Measurements from ENCODE around the gene GRIN2C.

The GRIN2C gene

DNA sequence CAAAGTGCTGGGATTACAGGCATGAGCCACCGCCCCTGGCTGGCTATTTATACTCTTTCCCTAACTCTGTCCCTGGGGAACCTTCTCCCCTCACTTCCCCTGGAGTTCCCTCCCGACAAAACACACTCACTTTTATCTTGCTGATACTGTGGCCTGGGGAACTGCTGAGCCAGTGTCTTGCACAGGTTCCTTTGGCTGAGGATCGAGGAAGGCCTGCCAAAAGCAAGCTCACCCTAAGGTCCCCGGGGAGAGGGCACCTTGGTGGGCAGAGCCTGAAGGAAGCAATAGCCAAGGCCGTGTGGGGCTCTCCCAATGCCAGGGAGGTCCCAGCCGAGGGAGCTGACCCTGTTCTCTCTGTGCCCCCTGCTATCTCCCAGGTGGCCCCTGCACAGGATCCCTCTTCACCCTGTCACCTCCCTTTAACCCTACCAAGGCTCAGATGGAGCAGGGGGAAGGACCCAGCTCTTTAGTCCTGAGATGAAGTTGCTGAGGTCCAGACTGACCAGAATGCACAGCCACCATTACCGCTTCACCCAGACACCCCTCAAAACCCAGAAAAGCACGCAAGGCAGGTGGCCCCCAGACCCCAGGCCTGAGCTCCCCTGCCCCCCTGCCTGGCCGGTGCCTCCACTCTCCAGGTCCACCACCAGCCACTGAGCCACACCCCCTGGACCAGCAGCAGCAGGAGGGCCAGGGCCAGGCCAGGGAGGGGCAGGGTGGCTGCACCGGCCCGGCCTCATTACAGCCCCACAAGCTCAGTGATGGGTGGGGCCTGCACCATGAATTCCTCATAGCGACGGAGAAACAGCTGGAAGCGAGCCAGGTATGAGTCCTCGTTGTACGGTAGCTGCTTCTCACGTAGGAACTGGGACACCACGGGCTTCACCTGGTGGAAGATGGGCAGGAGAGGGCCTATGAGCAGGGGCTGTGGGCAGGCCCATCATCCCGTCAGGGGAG lies 18.2 kb upstream of the GRIN2C start (continued):
- TF ChIP-seq, protein P1, sequence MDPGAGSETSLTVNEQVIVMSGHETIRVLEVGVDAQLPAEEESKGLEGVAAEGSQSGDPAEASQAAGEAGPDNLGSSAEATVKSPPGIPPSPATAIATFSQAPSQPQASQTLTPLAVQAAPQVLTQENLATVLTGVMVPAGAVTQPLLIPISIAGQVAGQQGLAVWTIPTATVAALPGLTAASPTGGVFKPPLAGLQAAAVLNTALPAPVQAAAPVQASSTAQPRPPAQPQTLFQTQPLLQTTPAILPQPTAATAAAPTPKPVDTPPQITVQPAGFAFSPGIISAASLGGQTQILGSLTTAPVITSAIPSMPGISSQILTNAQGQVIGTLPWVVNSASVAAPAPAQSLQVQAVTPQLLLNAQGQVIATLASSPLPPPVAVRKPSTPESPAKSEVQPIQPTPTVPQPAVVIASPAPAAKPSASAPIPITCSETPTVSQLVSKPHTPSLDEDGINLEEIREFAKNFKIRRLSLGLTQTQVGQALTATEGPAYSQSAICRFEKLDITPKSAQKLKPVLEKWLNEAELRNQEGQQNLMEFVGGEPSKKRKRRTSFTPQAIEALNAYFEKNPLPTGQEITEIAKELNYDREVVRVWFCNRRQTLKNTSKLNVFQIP (CRISPR knock-in tag; IDR thresholded peaks at IDR 0.05; ENCODE audit: borderline replicate concordance, low read depth) = no peak
- TF ChIP-seq OSR1 (CRISPR knock-in tag; IDR thresholded peaks at IDR 0.05) (no peak), GLIS3 (CRISPR knock-in tag; IDR thresholded peaks at IDR 0.05) (no peak), PPARA (CRISPR knock-in tag; IDR thresholded peaks at IDR 0.05; ENCODE audit: borderline replicate concordance) (no peak), ZNF565 (CRISPR knock-in tag; conservative IDR thresholded peaks at IDR 0.05; ENCODE audit: low read depth) (no peak), SNAI2 (CRISPR knock-in tag; IDR thresholded peaks at IDR 0.05) (no peak)

DNA sequence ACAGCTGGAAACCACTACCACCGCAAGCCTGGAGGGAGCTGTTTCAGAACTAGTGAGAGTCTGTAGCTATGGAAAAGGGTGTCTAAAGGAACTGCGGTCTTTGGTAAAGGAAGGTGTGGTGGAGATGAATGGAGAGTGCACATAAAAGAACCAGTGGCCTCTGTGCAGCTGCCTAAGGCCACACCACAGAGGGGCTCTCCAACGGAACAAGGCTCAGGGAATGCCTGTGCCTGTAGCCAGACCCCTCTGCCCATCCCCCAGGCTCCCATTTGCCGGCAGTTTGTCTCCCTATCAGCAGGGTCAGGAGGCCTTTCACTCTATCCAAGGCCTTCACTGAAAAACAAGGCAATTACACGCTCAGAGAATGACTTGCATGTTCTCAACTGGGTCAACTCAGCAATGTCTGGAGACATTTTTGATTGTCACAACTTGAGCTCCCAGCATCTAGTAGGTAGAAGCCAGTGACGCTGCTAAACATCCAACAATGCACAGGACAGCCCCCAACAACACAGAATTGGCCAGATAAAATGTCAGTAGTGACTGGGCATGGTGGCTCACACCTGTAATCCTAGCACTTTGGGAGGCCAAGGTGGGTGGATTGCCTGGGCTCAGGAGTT lies 16.4 kb upstream of the GRIN2C start:
- TF ChIP-seq ZNF565 (CRISPR knock-in tag; conservative IDR thresholded peaks at IDR 0.05; ENCODE audit: low read depth) = no peak
- no peak for TF ChIP-seq SNAI2 (CRISPR knock-in tag; IDR thresholded peaks at IDR 0.05)
- TF ChIP-seq, protein P2, sequence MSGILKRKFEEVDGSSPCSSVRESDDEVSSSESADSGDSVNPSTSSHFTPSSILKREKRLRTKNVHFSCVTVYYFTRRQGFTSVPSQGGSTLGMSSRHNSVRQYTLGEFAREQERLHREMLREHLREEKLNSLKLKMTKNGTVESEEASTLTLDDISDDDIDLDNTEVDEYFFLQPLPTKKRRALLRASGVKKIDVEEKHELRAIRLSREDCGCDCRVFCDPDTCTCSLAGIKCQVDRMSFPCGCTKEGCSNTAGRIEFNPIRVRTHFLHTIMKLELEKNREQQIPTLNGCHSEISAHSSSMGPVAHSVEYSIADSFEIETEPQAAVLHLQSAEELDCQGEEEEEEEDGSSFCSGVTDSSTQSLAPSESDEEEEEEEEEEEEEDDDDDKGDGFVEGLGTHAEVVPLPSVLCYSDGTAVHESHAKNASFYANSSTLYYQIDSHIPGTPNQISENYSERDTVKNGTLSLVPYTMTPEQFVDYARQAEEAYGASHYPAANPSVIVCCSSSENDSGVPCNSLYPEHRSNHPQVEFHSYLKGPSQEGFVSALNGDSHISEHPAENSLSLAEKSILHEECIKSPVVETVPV (CRISPR knock-in tag; IDR thresholded peaks at IDR 0.05) = no peak
- ATAC-seq = no peak

DNA sequence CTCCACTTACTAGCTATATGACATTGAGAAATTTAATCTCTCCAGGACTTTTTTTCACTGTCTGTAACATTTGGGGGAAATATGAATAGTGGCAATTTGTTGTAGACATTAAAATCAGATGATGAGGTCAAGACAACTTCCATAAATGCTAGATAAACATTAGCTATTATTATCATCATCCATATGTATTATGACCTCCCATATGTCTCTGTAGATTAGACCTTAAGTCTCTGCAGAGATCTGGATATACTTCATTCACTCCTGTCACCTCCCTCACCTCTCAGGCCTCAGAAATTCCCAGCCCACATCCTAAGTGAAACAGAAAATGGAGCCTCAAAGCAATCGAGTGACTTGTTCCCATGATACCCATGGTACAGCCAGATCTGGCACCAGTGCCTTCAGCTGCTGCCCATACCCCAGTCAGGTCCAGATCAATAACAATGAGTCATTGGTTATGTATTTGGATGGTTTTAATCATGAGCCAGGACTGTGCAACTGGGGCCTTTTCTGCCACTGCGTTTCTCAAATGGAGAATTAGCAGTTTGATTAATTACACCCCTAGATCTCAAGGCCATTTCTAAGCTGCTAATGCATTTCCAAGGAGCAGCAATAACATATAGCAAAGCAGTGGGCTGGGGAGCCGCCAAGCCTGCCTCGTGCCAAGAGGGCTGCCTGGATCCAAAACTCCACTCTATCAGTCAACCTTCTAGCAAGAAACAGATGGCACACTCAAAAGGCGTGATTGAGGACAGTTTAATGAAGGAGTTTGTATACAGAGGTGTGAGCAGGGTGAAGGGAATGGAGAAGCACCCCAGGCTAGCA lies 15.7 kb upstream of the GRIN2C start:
- no peak for ATAC-seq
- TF ChIP-seq TCF4 (CRISPR knock-in tag; IDR thresholded peaks at IDR 0.05; ENCODE audit: borderline replicate concordance) = no peak
- no peak for TF ChIP-seq TOX (CRISPR knock-in tag; IDR thresholded peaks at IDR 0.05; ENCODE audit: borderline replicate concordance)
- no peak for TF ChIP-seq SNAI2 (CRISPR knock-in tag; IDR thresholded peaks at IDR 0.05)
- TF ChIP-seq, protein P3, sequence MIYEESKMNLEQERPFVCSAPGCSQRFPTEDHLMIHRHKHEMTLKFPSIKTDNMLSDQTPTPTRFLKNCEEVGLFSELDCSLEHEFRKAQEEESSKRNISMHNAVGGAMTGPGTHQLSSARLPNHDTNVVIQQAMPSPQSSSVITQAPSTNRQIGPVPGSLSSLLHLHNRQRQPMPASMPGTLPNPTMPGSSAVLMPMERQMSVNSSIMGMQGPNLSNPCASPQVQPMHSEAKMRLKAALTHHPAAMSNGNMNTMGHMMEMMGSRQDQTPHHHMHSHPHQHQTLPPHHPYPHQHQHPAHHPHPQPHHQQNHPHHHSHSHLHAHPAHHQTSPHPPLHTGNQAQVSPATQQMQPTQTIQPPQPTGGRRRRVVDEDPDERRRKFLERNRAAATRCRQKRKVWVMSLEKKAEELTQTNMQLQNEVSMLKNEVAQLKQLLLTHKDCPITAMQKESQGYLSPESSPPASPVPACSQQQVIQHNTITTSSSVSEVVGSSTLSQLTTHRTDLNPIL (CRISPR knock-in tag; IDR thresholded peaks at IDR 0.05; ENCODE audit: low read depth) = no peak
- TF ChIP-seq CSDC2 (CRISPR knock-in tag; IDR thresholded peaks at IDR 0.05) = no peak
- TF ChIP-seq ZNF70 (CRISPR knock-in tag; IDR thresholded peaks at IDR 0.05) = no peak
- TF ChIP-seq ZFP3 (CRISPR knock-in tag; IDR thresholded peaks at IDR 0.05) = no peak
- no peak for TF ChIP-seq ISL1 (CRISPR knock-in tag; IDR thresholded peaks at IDR 0.05)
- TF ChIP-seq ZC3H10 (CRISPR knock-in tag; IDR thresholded peaks at IDR 0.05) = no peak
- TF ChIP-seq ARNTL (CRISPR knock-in tag; IDR thresholded peaks at IDR 0.05; ENCODE audit: borderline replicate concordance, low read depth) = no peak
- TF ChIP-seq, protein P4, sequence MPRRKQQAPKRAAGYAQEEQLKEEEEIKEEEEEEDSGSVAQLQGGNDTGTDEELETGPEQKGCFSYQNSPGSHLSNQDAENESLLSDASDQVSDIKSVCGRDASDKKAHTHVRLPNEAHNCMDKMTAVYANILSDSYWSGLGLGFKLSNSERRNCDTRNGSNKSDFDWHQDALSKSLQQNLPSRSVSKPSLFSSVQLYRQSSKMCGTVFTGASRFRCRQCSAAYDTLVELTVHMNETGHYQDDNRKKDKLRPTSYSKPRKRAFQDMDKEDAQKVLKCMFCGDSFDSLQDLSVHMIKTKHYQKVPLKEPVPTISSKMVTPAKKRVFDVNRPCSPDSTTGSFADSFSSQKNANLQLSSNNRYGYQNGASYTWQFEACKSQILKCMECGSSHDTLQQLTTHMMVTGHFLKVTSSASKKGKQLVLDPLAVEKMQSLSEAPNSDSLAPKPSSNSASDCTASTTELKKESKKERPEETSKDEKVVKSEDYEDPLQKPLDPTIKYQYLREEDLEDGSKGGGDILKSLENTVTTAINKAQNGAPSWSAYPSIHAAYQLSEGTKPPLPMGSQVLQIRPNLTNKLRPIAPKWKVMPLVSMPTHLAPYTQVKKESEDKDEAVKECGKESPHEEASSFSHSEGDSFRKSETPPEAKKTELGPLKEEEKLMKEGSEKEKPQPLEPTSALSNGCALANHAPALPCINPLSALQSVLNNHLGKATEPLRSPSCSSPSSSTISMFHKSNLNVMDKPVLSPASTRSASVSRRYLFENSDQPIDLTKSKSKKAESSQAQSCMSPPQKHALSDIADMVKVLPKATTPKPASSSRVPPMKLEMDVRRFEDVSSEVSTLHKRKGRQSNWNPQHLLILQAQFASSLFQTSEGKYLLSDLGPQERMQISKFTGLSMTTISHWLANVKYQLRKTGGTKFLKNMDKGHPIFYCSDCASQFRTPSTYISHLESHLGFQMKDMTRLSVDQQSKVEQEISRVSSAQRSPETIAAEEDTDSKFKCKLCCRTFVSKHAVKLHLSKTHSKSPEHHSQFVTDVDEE (CRISPR knock-in tag; IDR thresholded peaks at IDR 0.05) = no peak
- TF ChIP-seq, protein P5, sequence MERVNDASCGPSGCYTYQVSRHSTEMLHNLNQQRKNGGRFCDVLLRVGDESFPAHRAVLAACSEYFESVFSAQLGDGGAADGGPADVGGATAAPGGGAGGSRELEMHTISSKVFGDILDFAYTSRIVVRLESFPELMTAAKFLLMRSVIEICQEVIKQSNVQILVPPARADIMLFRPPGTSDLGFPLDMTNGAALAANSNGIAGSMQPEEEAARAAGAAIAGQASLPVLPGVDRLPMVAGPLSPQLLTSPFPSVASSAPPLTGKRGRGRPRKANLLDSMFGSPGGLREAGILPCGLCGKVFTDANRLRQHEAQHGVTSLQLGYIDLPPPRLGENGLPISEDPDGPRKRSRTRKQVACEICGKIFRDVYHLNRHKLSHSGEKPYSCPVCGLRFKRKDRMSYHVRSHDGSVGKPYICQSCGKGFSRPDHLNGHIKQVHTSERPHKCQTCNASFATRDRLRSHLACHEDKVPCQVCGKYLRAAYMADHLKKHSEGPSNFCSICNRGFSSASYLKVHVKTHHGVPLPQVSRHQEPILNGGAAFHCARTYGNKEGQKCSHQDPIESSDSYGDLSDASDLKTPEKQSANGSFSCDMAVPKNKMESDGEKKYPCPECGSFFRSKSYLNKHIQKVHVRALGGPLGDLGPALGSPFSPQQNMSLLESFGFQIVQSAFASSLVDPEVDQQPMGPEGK (CRISPR knock-in tag; IDR thresholded peaks at IDR 0.05; ENCODE audit: borderline replicate concordance) = no peak
- TF ChIP-seq, protein P2 (CRISPR knock-in tag; IDR thresholded peaks at IDR 0.05) = no peak
- TF ChIP-seq ESRRG (CRISPR knock-in tag; IDR thresholded peaks at IDR 0.05) = no peak
- TF ChIP-seq GLIS3 (CRISPR knock-in tag; IDR thresholded peaks at IDR 0.05) = no peak
